ENCODE data around the gene CRB1. TPM values are rescaled to one million over a fixed set of nuclear protein-coding genes. Genes with fewer than 3 reads are reported as not detected.

Gene CRB1
- total and polyA plus RNA-seq, 7 donors = 0.19 to 0.49 (median 0.38) TPM; not detected in 3

DNA sequence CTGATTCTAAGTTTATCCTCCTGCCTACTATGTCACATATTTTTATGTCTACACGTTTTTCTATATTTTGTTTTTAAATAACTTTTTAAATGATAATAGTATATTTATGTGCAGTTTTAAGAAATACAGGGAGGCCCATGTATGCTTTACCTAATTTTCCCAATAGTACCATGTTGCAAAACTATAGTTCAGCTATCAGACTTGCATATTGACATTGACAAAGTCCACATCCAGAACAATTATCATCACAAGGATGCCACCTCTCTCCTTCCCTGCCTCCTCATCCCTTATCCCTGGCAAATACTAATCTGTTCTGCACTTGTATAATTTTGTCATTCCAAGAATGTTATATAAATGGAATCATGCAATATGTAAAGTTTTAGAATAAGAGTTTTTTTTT is 90.9 kb downstream of the CRB1 start:
- 48 to 72% methylated on average over 1 of the region's 1 CpG for WGBS, 2 donors
- Histone ChIP-seq H3K27ac (no peak overlapping the region), H3K4me1 (no peaks in the 10 kb centered on the region), H3K9me3 (no peaks in the 10 kb centered on the region), H3K4me3 (no peak overlapping the region), H3K36me3 (no peaks in the 10 kb centered on the region), H3K27me3 (no peaks in the 10 kb centered on the region)
- intact Hi-C loops (cut with DNase I) = loop anchor here (10.0 kb wide), 1 partner anchor 184 kb away; no protein-coding TSS in a partner anchor
- TF ChIP-seq POLR2AphosphoS5 (IDR thresholded peaks at IDR 0.05) = no peak
- TF ChIP-seq POLR2A (IDR thresholded peaks at IDR 0.05) = no peak
- no peak for TF ChIP-seq CTCF (IDR thresholded peaks at IDR 0.05)
- TF ChIP-seq EP300 (IDR thresholded peaks at IDR 0.05) = no peak
- DNase-seq = no peak

DNA sequence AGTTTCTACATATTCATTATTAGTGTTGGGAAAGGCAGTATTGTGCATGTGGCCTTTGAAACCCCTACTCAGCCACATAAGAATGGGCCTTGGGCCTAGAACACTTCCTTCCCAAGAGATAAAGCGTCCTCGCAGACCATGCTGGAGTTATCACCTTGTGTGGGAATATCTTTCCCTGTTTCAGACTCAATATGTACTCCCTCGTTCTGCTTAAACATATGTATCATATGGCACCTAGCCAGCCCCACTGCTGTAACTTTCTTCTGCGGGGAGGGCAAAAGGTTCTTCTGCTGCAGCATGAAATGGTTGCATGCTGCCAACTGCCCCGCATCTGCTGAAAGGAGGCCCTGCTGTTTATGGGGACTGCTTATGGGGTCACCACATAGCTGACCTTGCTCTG is 92.0 kb downstream of the CRB1 start:
- Histone ChIP-seq H3K27me3 (no peaks in the 10 kb centered on the region), H3K36me3 (no peaks in the 10 kb centered on the region), H3K9me3 (no peaks in the 10 kb centered on the region), H3K4me1 (no peaks in the 10 kb centered on the region), H3K27ac (no peak overlapping the region), H3K4me3 (no peak overlapping the region)
- no peak for TF ChIP-seq EP300 (IDR thresholded peaks at IDR 0.05)
- TF ChIP-seq POLR2AphosphoS5 (IDR thresholded peaks at IDR 0.05) = no peak
- TF ChIP-seq CTCF (IDR thresholded peaks at IDR 0.05) = no peak
- no peak for TF ChIP-seq POLR2A (IDR thresholded peaks at IDR 0.05)
- 74 to 80% methylated on average over 5 of the region's 5 CpGs for WGBS, 2 donors
- intact Hi-C loops (cut with DNase I) = no loop called here
- no peak for DNase-seq

- H3K27me3 ChIP-seq = no peaks in the 10 kb centered on the region
- TF ChIP-seq EP300 (IDR thresholded peaks at IDR 0.05) (no peak), POLR2AphosphoS5 (IDR thresholded peaks at IDR 0.05) (no peak), POLR2A (IDR thresholded peaks at IDR 0.05) (no peak), CTCF (IDR thresholded peaks at IDR 0.05) (no peak)
- H3K27ac ChIP-seq = no peak overlapping the region
- no peak for DNase-seq
- no peak overlapping the region for H3K4me3 ChIP-seq
- no peaks in the 10 kb centered on the region for H3K36me3 ChIP-seq
- H3K9me3 ChIP-seq = no peaks in the 10 kb centered on the region
- H3K4me1 ChIP-seq = no peaks in the 10 kb centered on the region
- intact Hi-C loops (cut with DNase I) = no loop called here
Observed at GRCh38 chr1:197362871-197363270, 94.8 kb downstream of the CRB1 start.

DNA sequence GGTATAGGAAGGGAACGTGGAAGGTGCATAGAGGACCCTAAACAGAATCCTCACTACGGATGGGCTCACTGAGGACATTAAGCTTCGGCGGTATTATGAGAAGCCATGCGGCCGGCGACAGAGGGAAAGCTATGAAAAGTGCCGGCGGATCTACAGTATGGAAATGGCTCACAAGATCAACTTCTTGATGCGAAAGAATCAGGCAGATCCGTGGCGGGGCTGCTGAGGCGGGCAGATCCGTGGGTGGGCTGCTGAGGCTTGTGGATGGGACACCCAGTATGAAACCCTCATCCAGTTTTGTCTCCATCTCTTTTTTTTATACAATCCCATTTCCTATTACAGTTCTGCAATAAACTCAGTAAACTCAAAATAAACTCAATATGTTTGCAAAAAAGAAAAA is 95.8 kb downstream of the CRB1 start:
- H3K27me3 ChIP-seq = no peaks in the 10 kb centered on the region
- H3K27ac ChIP-seq = no peak overlapping the region
- TF ChIP-seq POLR2AphosphoS5 (IDR thresholded peaks at IDR 0.05) = no peak
- TF ChIP-seq POLR2A (IDR thresholded peaks at IDR 0.05) = no peak
- TF ChIP-seq CTCF (IDR thresholded peaks at IDR 0.05) = no peak
- TF ChIP-seq EP300 (IDR thresholded peaks at IDR 0.05) = no peak
- no peak for DNase-seq
- WGBS, 2 donors = 94 to 96% methylated on average over 14 of the region's 14 CpGs
- no peak overlapping the region for H3K4me3 ChIP-seq
- H3K4me1 ChIP-seq = no peaks in the 10 kb centered on the region
- no peaks in the 10 kb centered on the region for H3K9me3 ChIP-seq
- H3K36me3 ChIP-seq = no peaks in the 10 kb centered on the region
- intact Hi-C loops (cut with DNase I) = no loop called here

- Histone ChIP-seq H3K27me3 (no peaks in the 10 kb centered on the region), H3K4me3 (no peak overlapping the region), H3K9me3 (no peaks in the 10 kb centered on the region), H3K27ac (no peak overlapping the region), H3K4me1 (no peaks in the 10 kb centered on the region), H3K36me3 (no peaks in the 10 kb centered on the region)
- WGBS, 2 donors = 85 to 90% methylated on average over 2 of the region's 2 CpGs
- intact Hi-C loops (cut with DNase I) = no loop called here
- TF ChIP-seq POLR2A (IDR thresholded peaks at IDR 0.05) (no peak), CTCF (IDR thresholded peaks at IDR 0.05) (no peak), EP300 (IDR thresholded peaks at IDR 0.05) (no peak), POLR2AphosphoS5 (IDR thresholded peaks at IDR 0.05) (no peak)
- no peak for DNase-seq
Observed at GRCh38 chr1:197366996-197367395, 98.9 kb downstream of the CRB1 start.

Data from sigmoid colon (tissue), 7 donors.